Subcutaneous adipose tissue (tissue), 4 donors: ENCODE results near the gene BCL2L11. TPM values are rescaled to one million over a fixed set of nuclear protein-coding genes. Genes with fewer than 3 reads are reported as not detected.

Experiments used
- total RNA-seq, 4 donors: library from RNA; depleted of rRNA; stranded (reverse); fragments of >200 nt; gene quantifications; one replicate each; pipeline ENCODE4 v1.1.0, GENCODE V29; 2016
- TF ChIP-seq, protein P1 (sequence below): fragments of 450-650 bp; IDR thresholded peaks from one replicate; pipeline ENCODE4 v1.5.1; 2016; ENCODE audit warnings: low read depth, mild to moderate bottlenecking, control low read depth, antibody characterized with exemption, moderate library complexity

Gene BCL2L11
- total RNA-seq, 4 donors from 2014 or later, result 17.8 to 48.1 (median 35.5) TPM

DNA sequence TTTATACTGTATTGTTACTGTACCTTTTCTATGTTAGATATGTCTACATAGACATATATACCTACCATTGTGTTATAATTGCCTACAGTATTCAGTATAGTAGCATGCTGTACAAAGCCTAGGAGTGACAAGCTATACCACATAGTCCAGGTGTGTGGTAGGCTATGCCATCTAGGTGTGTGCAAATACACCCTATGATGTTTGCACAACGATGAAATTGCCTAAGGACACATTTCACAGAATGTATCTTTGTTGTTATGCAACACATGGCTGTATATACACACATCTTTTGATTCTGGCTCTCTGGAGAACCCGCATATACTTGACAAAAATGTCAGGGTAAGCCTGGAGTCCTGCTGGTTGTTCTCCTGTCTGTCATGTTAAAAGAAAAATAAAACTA lies 85.1 kb downstream of the BCL2L11 start:
- TF ChIP-seq, protein P1, sequence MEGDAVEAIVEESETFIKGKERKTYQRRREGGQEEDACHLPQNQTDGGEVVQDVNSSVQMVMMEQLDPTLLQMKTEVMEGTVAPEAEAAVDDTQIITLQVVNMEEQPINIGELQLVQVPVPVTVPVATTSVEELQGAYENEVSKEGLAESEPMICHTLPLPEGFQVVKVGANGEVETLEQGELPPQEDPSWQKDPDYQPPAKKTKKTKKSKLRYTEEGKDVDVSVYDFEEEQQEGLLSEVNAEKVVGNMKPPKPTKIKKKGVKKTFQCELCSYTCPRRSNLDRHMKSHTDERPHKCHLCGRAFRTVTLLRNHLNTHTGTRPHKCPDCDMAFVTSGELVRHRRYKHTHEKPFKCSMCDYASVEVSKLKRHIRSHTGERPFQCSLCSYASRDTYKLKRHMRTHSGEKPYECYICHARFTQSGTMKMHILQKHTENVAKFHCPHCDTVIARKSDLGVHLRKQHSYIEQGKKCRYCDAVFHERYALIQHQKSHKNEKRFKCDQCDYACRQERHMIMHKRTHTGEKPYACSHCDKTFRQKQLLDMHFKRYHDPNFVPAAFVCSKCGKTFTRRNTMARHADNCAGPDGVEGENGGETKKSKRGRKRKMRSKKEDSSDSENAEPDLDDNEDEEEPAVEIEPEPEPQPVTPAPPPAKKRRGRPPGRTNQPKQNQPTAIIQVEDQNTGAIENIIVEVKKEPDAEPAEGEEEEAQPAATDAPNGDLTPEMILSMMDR, result no peak

DNA sequence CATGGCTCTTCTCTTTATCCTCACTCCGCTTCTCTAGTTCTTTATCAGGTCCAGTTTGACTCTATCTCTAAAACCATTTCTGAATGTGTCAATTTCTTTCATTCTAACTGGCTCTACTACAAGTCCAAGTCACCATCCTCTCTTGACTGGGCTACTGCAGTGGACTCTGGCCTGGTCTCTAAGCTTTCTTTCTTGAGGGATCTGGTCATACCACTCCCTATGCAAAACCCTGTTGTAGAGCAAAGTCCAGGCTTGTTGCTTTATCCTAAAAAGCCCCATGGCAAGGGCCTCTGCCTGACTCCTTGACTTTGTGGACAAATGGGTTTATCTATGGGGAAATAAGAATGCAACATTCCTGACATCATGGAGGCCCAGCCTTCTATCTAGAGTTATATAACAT lies 87.1 kb downstream of the BCL2L11 start:
- TF ChIP-seq, protein P1, result no peak

DNA sequence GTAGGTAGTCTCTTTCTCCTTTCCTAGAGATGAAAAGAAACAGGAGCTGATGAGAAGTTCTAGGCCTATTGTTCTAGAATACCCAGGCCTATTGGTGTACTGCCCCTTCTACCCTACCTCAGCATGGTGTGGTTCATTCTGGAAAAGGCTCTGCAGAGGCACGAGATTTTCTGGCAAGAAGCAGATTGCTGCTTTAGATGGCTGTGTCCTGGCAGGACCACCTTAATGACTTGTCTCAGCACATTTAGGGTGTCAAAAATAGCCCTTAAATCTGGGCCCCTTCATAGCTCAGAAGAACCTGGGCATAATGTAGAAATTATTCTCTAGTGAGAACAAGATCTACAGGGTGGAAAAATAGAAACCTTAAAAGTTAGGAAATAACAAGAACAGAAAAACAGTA lies 87.9 kb downstream of the BCL2L11 start:
- TF ChIP-seq, protein P1, result no peak

DNA sequence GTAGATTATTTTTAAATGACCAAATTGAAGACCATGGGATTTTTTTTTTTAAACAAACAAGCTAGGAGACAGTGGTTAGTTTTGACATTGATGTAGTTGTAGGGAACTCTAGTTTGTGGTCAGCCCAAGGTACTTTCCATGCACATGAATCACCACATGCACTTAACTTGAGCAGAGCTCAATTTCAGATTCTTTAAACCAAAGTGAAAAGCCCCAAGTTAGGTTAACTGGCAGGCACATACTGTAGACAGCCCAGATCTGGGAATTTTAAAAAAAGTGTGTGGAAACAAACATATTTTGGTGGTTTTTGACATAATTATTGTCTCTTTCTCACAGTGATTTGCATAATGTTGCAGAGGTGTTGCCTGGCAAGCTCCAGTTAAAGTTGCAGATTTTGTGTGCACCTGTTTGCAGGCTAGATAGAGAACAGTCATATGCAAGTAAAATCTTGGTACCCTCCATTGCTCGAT lies 88.4 kb downstream of the BCL2L11 start:
- TF ChIP-seq, protein P1, result no peak

DNA sequence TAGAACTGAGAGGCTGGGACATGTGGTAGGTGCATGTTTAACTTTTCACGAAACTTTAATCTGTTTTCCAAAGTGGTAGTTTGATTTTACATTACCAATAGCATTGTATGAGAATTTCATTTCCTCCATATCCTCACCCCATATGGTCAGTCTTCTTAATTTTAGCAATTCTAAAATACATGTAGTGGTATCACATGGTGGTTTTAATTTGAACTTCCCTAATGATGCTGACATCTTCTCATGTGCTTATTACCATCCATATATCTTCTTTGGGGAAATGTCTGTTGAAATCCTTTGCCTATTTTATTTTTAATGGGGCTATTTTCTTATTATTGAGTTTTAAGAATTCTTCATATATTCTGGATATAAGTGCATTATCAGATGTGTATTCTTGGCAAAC lies 89.3 kb downstream of the BCL2L11 start:
- TF ChIP-seq, protein P1, result no peak

DNA sequence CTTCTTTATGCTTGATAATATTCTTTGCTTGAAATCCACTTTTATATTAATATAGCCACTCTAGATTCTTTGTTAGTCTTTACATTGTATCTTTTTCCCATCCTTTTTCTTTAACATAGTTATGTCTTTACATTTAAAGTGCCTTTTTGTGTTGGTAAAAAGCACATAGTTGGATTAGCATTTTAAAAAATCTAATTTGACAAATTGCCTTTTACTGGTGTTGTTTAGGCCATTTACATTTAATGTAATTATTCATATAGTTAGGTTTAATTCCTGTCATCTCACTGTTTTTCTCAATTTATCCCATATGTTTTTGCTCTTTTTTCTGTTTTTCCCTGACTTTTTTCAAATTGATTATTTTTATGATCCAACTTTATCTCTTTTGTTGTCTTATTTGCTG lies 93.2 kb downstream of the BCL2L11 start:
- TF ChIP-seq, protein P1, result no peak

DNA sequence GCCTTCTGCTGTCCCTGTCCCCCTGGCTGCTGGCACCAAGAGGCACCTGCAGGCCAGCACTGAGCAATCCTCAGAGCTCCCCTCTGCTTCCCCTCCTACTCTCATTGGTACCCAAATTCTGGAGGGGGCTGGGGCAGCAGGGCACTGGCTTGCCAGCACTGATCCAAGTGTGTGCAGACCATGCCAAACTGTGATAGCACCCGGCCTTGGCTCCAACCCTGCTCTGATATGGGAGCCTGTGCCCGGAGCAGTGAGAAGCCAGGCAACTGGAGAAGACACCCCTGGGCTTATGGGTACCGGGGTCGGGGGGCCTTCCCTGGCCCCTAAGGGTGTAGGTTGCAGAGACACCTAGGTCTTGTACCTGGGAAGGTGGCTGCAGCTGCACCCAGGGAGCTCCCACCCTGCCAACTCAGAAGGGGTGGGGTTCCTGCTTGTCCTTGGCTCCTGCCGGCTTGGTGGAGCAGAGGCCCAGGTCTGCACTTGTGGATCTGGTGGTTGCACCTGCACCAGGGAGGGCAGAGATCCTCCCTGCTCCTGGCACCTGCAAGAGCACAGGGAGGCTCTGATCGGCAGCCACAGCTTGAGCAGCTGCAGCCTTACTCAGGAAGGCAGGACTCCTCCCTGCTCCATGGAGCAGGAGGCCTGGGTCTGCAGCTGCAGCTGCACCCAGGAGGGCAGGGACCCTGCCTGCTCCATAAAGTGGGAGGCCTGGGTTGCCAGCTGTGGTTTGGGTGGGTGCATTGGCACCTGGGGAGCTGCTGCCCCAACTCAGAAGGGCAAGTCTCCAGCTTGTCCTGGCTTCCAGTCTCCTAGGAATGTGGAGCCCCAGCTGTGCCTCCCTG lies 96.3 kb downstream of the BCL2L11 start:
- TF ChIP-seq, protein P1, result no peak
